ENCODE measurements around the gene EXOG.

DNA sequence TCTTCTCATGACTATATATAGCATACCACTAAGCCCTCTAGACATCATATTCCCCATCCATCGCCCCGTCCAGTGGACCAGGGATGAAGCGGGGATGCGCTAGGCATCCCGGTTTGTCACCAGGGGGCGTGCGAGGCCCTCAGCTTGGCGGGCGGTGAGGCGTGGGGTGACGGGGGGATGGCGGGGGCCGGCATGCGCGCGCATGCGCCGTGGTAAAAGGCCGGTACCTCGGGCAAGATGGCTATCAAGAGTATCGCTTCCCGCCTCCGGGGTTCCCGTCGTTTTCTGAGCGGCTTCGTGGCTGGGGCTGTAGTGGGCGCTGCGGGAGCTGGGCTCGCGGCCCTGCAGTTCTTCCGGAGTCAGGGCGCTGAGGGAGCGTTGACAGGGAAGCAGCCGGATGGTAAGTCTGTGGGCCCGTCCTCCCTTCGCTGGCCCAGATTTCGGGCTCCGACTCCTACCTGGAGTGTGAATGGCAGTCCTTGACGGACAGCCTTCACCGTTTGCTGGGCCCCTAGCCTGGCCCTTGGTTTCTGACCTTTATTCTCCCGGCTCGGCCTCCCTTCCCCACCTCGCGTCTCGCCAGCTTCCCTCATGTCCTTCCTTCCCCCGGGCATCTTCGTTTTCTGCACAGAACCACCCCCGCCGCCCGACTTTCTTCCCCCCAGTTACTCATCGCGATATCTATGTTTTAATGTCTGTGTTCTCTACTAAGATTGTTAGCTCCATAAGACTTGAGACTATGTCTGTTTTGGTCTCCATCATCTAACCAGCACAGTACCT lies at the start of gene EXOG:
- no peak for TF ChIP-seq EZH2 (IDR thresholded peaks at IDR 0.05; ENCODE audit: borderline replicate concordance, low read length)
- TF ChIP-seq, protein P1, sequence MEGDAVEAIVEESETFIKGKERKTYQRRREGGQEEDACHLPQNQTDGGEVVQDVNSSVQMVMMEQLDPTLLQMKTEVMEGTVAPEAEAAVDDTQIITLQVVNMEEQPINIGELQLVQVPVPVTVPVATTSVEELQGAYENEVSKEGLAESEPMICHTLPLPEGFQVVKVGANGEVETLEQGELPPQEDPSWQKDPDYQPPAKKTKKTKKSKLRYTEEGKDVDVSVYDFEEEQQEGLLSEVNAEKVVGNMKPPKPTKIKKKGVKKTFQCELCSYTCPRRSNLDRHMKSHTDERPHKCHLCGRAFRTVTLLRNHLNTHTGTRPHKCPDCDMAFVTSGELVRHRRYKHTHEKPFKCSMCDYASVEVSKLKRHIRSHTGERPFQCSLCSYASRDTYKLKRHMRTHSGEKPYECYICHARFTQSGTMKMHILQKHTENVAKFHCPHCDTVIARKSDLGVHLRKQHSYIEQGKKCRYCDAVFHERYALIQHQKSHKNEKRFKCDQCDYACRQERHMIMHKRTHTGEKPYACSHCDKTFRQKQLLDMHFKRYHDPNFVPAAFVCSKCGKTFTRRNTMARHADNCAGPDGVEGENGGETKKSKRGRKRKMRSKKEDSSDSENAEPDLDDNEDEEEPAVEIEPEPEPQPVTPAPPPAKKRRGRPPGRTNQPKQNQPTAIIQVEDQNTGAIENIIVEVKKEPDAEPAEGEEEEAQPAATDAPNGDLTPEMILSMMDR (IDR thresholded peaks at IDR 0.05; ENCODE audit: low read length), result peak; percentile 90

Measured in OCI-LY1 (cell line).